CD4-positive, alpha-beta T cell (primary cell): Measurements from ENCODE around the gene CBL. TPM values are rescaled to one million over a fixed set of nuclear protein-coding genes. Genes with fewer than 3 reads are reported as not detected.

ENCODE experiments used
- ATAC-seq: fragments of 200-7000 bp; cut with Tn5 transposase; one replicate; pipeline ENCODE4 v1.10.0; 2022; ENCODE audit warnings: mild to moderate bottlenecking; ENCODE audit not compliant: poor library complexity
- CTCF ChIA-PET: fragments of 350-600 bp; sonication (Branson Sonifier 250); formaldehyde crosslinking; loops from one replicate; lab custom pipeline; 2021; ENCODE audit warnings: antibody characterized with exemption, inconsistent platforms; lab: Charles Lee
- POLR2A ChIA-PET: fragments of 350-600 bp; sonication (Branson Sonifier 250); formaldehyde crosslinking; loops from one replicate; lab custom pipeline; 2021; ENCODE audit warnings: antibody characterized with exemption, inconsistent platforms; lab: Charles Lee
- DNase-seq, 14 experiments: peaks; one replicate each; pipeline ENCODE4 v3.0.0-alpha.2; 2013 to 2020; ENCODE audit warnings: mixed read lengths in 2 of 14
- H3K27ac ChIP-seq, 2 donors: one replicate each; pipeline versions ENCODE4 v1.5.1 to v1.7.0; 2013; ENCODE audit warnings: low read length in 2 of 2, low read depth in 1 of 2, mild to moderate bottlenecking in 1 of 2
- H3K27me3 ChIP-seq, 2 experiments: 1 replicate in 1 of 2; 2 replicates in 1 of 2; pipeline versions ENCODE4 v1.6.1 to v1.7.0; 2013; ENCODE audit warnings: low read length in 2 of 2, control low read depth in 1 of 2, mild to moderate bottlenecking in 1 of 2, moderate library complexity in 1 of 2; ENCODE audit not compliant: insufficient read depth in 2 of 2, control insufficient read depth in 1 of 2
- H3K36me3 ChIP-seq: one replicate; pipeline ENCODE4 v1.6.1; 2013; ENCODE audit warnings: low read length, control low read depth; ENCODE audit not compliant: insufficient read depth
- H3K4me1 ChIP-seq: one replicate; pipeline ENCODE4 v1.6.1; 2013; ENCODE audit warnings: low read length, control low read depth; ENCODE audit not compliant: insufficient read depth
- H3K4me3 ChIP-seq: one replicate; pipeline ENCODE4 v1.5.1; 2013; ENCODE audit warnings: mild to moderate bottlenecking, low read length, moderate library complexity
- H3K9me3 ChIP-seq, 2 experiments: 1 replicate in 1 of 2; 2 replicates in 1 of 2; pipeline versions ENCODE4 v1.6.1 to v1.7.0; 2013; ENCODE audit warnings: low read length in 2 of 2, mild to moderate bottlenecking in 2 of 2, control low read depth in 1 of 2, moderate library complexity in 1 of 2; ENCODE audit not compliant: control insufficient read depth in 1 of 2, insufficient read depth in 1 of 2
- H3K27ac Mint-ChIP-seq: one replicate; pipeline ENCODE4 v1.8.0; 2020; ENCODE audit warnings: mixed read lengths
- H3K27me3 Mint-ChIP-seq: one replicate; pipeline ENCODE4 v1.8.0; 2021; ENCODE audit warnings: mixed read lengths
- H3K36me3 Mint-ChIP-seq: one replicate; pipeline ENCODE4 v1.8.0; 2021; ENCODE audit warnings: low read depth, mixed read lengths
- H3K4me1 Mint-ChIP-seq: one replicate; pipeline ENCODE4 v1.8.0; 2021; ENCODE audit warnings: low read depth, mixed read lengths
- H3K4me3 Mint-ChIP-seq: one replicate; pipeline ENCODE4 v1.8.0; 2020; ENCODE audit warnings: mild to moderate bottlenecking, mixed read lengths
- H3K9me3 Mint-ChIP-seq: one replicate; pipeline ENCODE4 v1.8.0; 2020; ENCODE audit warnings: mixed read lengths
- CTCF ChIP-seq: fragments of 200-600 bp; IDR thresholded peaks from one replicate; pipeline ENCODE4 v1.8.0; 2022; ENCODE audit warnings: antibody characterized with exemption, mild to moderate bottlenecking
- intact Hi-C, 2 experiments: fragments of 100-400 bp; cut with DNase I in 1 of 2; cut with micrococcal nuclease in 1 of 2; formaldehyde crosslinking; loops; one replicate each; pipeline versions ENCODE4 v1.15.1 to v1.9.0; 2023 to 2025; cut with DNase I, micrococcal nuclease
- total RNA-seq, 174 experiments: library from RNA in 2 of 174; stranded (reverse) in 2 of 174; gene quantifications; one replicate each; pipeline ENCODE4 v1.2.3 and lab custom pipeline; 2021 to 2026

Gene CBL
- total RNA-seq, 2 experiments from 2014 or later, result 19.5 to 20.8 TPM

GRCh38 chr11:119350302-119350701 is 144.2 kb downstream of the CBL start:
- H3K36me3 ChIP-seq, result no peaks in the 10 kb centered on the region
- H3K4me3 ChIP-seq, result no peak overlapping the region
- no peak overlapping the region for H3K27ac ChIP-seq
- no peak overlapping the region for H3K4me3 Mint-ChIP-seq
- no peaks in the 10 kb centered on the region for H3K9me3 Mint-ChIP-seq
- no peaks in the 10 kb centered on the region for H3K36me3 Mint-ChIP-seq
- peaks cover 4% of the 10 kb centered on the region for H3K4me1 Mint-ChIP-seq
- peaks cover 47% of the 10 kb centered on the region for H3K27me3 Mint-ChIP-seq
- ChIA-PET CTCF (no interaction called here), POLR2A (no interaction called here)
- ATAC-seq (no peak), DNase-seq (no peak)
- H3K9me3 ChIP-seq, result no peaks in the 10 kb centered on the region
- intact Hi-C loops, result loop anchor here in 1 of 2 experiments (10.0 kb wide), 1 partner anchor 384 kb away; no protein-coding TSS in a partner anchor
- peaks cover 4 to 9% of the 10 kb centered on the region in 2 experiments for H3K27me3 ChIP-seq
- no peak overlapping the region for H3K27ac Mint-ChIP-seq
- no peak for TF ChIP-seq CTCF
- H3K4me1 ChIP-seq, result peaks cover 6% of the 10 kb centered on the region

- intact Hi-C loops, result loop anchor here in 1 of 2 experiments (10.0 kb wide), 1 partner anchor 384 kb away; no protein-coding TSS in a partner anchor
- POLR2A ChIA-PET, result no interaction called here
These were observed 145.1 kb downstream of the CBL start for GRCh38 chr11:119351232-119351631.

GRCh38 chr11:119352857-119353260 is 146.7 kb downstream of the CBL start:
- H3K36me3 ChIP-seq, result no peaks in the 10 kb centered on the region
- no peaks in the 10 kb centered on the region for H3K9me3 Mint-ChIP-seq
- ChIA-PET CTCF (no interaction called here), POLR2A (no interaction called here)
- no peak for ATAC-seq
- peaks cover 20% of the 10 kb centered on the region for H3K4me1 ChIP-seq
- H3K27ac ChIP-seq, result no peak overlapping the region
- TF ChIP-seq CTCF, result no peak
- peaks cover 4 to 11% of the 10 kb centered on the region in 2 experiments for H3K27me3 ChIP-seq
- H3K4me1 Mint-ChIP-seq, result peaks cover 10% of the 10 kb centered on the region
- H3K4me3 ChIP-seq, result no peak overlapping the region
- no peak overlapping the region for H3K4me3 Mint-ChIP-seq
- peaks cover 50% of the 10 kb centered on the region for H3K27me3 Mint-ChIP-seq
- DNase-seq, result no peak
- H3K36me3 Mint-ChIP-seq, result no peaks in the 10 kb centered on the region
- intact Hi-C loops, result loop anchor here in 1 of 2 experiments (10.0 kb wide), 1 partner anchor 382 kb away; no protein-coding TSS in a partner anchor
- no peak overlapping the region for H3K27ac Mint-ChIP-seq
- H3K9me3 ChIP-seq, result no peaks in the 10 kb centered on the region

More at GRCh38 chr11:119351232-119351631, 145.1 kb downstream of the CBL start:
- no peak overlapping the region for H3K27ac Mint-ChIP-seq
- peaks cover 4% of the 10 kb centered on the region for H3K4me1 Mint-ChIP-seq
- no peak overlapping the region for H3K4me3 ChIP-seq
- no peak overlapping the region for H3K27ac ChIP-seq
- no peaks in the 10 kb centered on the region for H3K36me3 Mint-ChIP-seq
- ATAC-seq (no peak), DNase-seq (no peak)
- peaks cover 52% of the 10 kb centered on the region for H3K27me3 Mint-ChIP-seq
- no peak overlapping the region for H3K4me3 Mint-ChIP-seq
- peaks cover 12% of the 10 kb centered on the region for H3K4me1 ChIP-seq
- CTCF ChIA-PET, result no interaction called here
- no peaks in the 10 kb centered on the region for H3K9me3 ChIP-seq
- TF ChIP-seq CTCF, result no peak
- no peaks in the 10 kb centered on the region for H3K9me3 Mint-ChIP-seq
- H3K27me3 ChIP-seq, result peaks cover 4 to 11% of the 10 kb centered on the region in 2 experiments
- no peaks in the 10 kb centered on the region for H3K36me3 ChIP-seq
